ENCODE results near the gene FAM174B.
A peak's percentile ranks its signal among the peaks of the same experiment; 100 is the strongest.

FAM174B gene

GRCh38 chr15:92638709-92639365 is 16.7 kb downstream of the FAM174B start:
- no peak for DNase-seq

- DNase-seq = peak; percentile 52
Observed at GRCh38 chr15:92638291-92638708, 17.3 kb downstream of the FAM174B start.

GRCh38 chr15:92637626-92638025 is 17.9 kb downstream of the FAM174B start:
- DNase-seq = no peak

GRCh38 chr15:92636908-92637481 is 18.6 kb downstream of the FAM174B start:
- DNase-seq = no peak

GRCh38 chr15:92636401-92636907 is 19.1 kb downstream of the FAM174B start:
- no peak for DNase-seq

GRCh38 chr15:92634671-92635201 is 20.8 kb downstream of the FAM174B start:
- DNase-seq = no peak

- DNase-seq = no peak
Observed at GRCh38 chr15:92634060-92634459, 21.5 kb downstream of the FAM174B start.

GRCh38 chr15:92633418-92633817 is 22.2 kb downstream of the FAM174B start:
- no peak for DNase-seq

- no peak for DNase-seq
Observed at GRCh38 chr15:92633001-92633400, 22.6 kb downstream of the FAM174B start.

- no peak for DNase-seq
Observed at GRCh38 chr15:92631721-92632120, 23.9 kb downstream of the FAM174B start.

- peak; percentile 88 for DNase-seq
Observed at GRCh38 chr15:92629975-92630626, 25.5 kb downstream of the FAM174B start.

- no peak for DNase-seq
Observed at GRCh38 chr15:92629276-92629974, 26.1 kb downstream of the FAM174B start.

GRCh38 chr15:92627014-92627413 is 28.6 kb downstream of the FAM174B start:
- DNase-seq = no peak

- no peak for DNase-seq
Observed at GRCh38 chr15:92625251-92625980, 30.2 kb downstream of the FAM174B start.

- DNase-seq = peak; percentile 51
Observed at GRCh38 chr15:92624401-92624991, 31.1 kb downstream of the FAM174B start.

GRCh38 chr15:92623435-92623834 is 32.1 kb downstream of the FAM174B start:
- DNase-seq = peak; percentile 14

- DNase-seq = no peak
Observed at GRCh38 chr15:92621972-92622533, 33.5 kb downstream of the FAM174B start.

GRCh38 chr15:92620991-92621390 is 34.6 kb downstream of the FAM174B start:
- DNase-seq = no peak

- DNase-seq = no peak
Observed at GRCh38 chr15:92619145-92620101, 36.2 kb downstream of the FAM174B start.
